D341Med (cell line): Measurements from ENCODE around the gene CEP85.

Experiments
- DNase-seq: peaks from one replicate; pipeline ENCODE4 v3.0.0; 2012; ENCODE audit warnings: low spot score

CEP85 gene

GRCh38 chr1:26278303-26278702, 44.3 kb downstream of the CEP85 start:
- no peak for DNase-seq

DNA sequence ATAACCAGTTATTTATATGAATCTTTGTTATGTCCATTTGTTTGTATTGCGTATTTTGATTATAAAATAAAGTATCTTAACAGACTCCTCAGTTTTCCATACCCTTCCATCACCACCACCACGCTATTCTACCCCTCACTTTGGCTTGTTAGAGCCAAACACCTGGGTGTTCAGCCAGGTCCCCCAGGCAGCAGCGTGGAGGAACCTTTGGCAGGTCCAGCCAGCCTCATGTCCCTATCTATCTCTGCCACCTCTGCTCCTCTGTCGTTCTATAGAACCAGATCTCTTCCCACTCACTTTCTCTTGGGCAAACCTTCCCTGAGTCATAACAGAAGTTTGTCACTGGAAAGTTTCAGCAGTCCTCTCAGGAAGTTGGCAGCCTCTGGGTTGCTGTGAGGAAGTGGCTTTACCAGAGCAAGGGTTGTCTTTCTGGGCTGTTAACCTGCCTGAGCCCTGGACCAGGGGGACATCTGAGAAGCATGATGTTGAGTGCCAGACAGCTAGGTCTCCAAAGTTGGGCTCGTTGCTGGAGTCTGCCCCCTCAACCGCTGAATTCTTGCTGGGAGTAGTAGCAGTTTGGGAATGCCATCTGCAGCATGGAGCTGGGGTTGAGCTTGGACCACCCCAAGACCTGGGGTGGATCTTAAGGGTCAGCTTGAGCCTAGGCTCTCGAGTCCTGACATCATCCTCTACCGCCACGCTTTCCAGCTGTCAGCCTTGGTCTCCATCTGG, 44.9 kb downstream of the CEP85 start:
- no peak for DNase-seq

GRCh38 chr1:26279456-26280332, 45.7 kb downstream of the CEP85 start, which contains the start of gene SH3BGRL3:
Gene SH3BGRL3, plus strand, starts transcription at chr1:26280086. Its CDS starts 70 bp downstream, at chr1:26280156.
- DNase-seq, result peak; percentile 93

GRCh38 chr1:26280333-26281042, 46.5 kb downstream of the CEP85 start:
- no peak for DNase-seq

- DNase-seq, result no peak
Measured at GRCh38 chr1:26281091-26281958, 47.3 kb downstream of the CEP85 start.

- no peak for DNase-seq
Measured at GRCh38 chr1:26281971-26282370, 48.0 kb downstream of the CEP85 start.

GRCh38 chr1:26282401-26282918, 48.5 kb downstream of the CEP85 start:
- DNase-seq, result no peak

GRCh38 chr1:26283279-26283853, 49.4 kb downstream of the CEP85 start:
- no peak for DNase-seq

- no peak for DNase-seq
Measured at GRCh38 chr1:26283871-26284596, 50.0 kb downstream of the CEP85 start.

GRCh38 chr1:26284597-26285347, 50.8 kb downstream of the CEP85 start:
- peak; percentile 85 for DNase-seq

DNA sequence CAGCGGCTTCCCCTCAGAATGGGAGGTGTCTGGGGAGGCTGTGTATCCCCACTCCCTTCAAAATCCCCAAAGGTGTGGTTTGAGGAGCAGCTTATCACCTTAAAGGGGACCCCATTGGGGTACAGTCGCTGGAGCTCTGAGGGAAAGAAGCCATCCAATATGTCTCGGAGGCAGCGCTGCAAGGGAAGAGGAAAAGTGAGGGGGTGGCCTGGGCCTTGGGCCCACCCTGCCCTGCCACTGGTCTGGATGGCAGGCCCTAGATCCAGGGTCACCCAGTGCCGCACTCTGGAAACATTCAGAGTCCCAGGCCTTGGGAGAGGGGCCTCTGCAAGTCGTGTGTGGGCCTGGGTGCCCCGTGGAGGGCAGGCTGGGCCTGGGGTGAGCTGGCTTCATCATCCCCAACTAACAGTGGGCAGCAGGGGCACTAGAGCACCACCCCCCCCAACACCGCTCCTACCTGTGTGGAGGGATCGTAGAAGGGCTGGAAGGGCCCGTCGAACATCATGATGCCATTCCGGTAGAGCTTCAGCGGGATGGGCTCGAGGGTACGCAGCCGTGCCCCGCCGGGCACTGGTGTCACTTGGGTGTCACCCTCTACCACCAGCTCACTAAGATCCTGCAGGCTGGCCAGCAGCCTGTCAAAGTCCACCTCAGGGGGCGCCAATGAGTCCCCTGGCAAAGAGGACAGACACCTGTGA, 51.5 kb downstream of the CEP85 start:
- peak; percentile 63 for DNase-seq

DNA sequence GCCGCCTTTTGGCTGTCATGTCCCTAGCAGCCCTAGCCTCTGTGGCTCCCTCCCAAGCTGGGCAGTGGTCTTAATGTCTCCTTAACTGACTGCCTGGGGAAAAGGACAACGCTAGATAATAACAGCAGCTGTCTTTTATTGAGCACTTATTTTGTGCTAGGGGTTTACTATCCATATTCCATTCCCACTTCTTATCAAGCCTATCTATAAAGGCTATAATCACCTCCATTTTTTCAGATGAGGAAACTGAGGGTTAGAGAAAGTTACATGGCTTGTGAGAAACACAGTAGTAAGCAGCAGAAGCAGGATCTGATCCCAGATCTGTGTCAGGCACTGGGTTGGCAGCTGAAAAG, 52.0 kb downstream of the CEP85 start:
- DNase-seq, result no peak

DNA sequence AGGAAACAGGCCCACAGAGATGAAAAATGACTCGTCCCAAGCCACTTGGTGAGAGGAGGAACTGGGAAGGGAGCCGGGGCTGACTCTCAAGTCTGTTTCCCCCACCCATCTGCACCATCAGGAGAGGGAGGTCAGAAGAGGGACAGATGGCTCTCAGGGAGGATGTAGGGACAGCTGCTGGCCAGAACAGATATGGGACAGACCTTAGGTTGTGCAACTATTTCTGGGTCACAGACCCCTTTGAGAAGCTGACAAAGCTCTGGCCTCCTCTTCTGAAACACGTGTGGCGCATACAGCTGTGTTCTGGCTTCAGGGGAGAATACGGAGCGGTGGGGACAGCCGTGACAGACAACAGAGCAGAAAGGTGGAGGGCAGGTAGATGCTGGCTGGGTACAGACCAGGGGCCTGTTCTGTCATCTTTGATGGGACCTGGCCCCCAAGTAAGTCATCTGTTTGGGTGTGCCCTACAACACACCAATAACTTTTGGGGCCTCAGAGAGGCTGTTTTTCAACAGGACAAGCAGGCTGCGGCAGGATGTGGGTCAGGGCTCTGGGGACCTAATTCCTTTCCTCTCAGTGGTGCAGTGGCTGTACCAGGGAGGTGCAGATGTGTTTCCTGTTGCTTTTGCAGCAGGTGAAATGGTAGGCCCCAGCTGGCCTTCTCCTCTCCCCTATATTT, 53.2 kb downstream of the CEP85 start:
- no peak for DNase-seq

GRCh38 chr1:26287811-26288210, 53.8 kb downstream of the CEP85 start:
- no peak for DNase-seq

GRCh38 chr1:26288311-26288941, 54.4 kb downstream of the CEP85 start:
- DNase-seq, result no peak

- no peak for DNase-seq
Measured at GRCh38 chr1:26289158-26290059, 55.4 kb downstream of the CEP85 start.
